ENCODE measurements around the gene TENM3. TPM values are rescaled to one million over a fixed set of nuclear protein-coding genes. Genes with fewer than 3 reads are reported as not detected.

The TENM3 gene
- total and polyA plus RNA-seq, 2 of the 8 experiments (the other 6 are each of a cell fraction or from before 2014, with no cell fraction given) = 36.9 to 69.3 TPM

DNA sequence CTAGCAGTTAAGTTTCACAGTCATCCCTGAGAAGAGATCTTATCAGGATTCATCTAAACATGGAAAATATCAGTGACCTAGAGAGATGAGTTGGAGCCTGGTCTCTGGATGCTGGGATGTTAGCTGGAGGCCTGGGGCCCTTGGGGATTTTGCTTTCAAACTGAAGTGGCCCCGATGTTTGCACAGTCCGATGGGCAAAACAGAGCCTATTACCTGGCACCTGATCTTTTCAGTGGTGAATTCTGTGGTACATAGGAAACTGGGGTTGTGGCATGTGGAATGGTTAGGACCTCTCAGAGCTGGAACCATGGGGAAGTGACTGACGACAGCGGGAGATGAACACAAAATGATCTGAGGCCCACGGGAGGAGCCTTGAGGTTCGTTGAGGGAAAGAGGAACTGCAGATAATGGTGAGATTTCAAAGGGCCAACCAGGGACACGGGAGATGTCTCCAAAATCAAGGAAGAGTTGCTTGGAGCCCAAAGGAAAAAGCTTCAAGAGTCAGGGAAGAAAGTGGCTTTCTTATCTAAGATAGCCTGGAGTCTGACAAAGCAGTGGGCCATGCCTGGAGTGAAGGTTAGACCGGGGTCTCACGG lies 17.8 kb upstream of the TENM3 start:
- H3K79me2 ChIP-seq (ENCODE audit: control insufficient read depth in 1 of 2, insufficient read depth in 2 of 2, low read length in 2 of 2) = no peaks in the 10 kb centered on the region
- H3K9ac ChIP-seq (replicated peaks in 1 of 4; ENCODE audit: extremely low read depth in 1 of 4, low read depth in 3 of 4, low read length in 3 of 4) = no peak overlapping the region
- H3K56ac ChIP-seq (replicated peaks; ENCODE audit: insufficient read length, low read depth, low read length) = no peak overlapping the region
- no peaks in the 10 kb centered on the region for H3K23me2 ChIP-seq (ENCODE audit: low read depth, low read length)
- no peaks in the 10 kb centered on the region for H3K79me1 ChIP-seq (ENCODE audit: low read depth, low read length)
- H2BK15ac ChIP-seq (ENCODE audit: low read length) = no peak overlapping the region
- H3K23ac ChIP-seq (ENCODE audit: insufficient read length) = no peak overlapping the region
- no peak overlapping the region for H2BK120ac ChIP-seq (replicated peaks; ENCODE audit: low read depth, low read length)
- H3K18ac ChIP-seq (ENCODE audit: extremely low read depth, low read length) = no peak overlapping the region
- 90% methylated on average over 9 of the region's 9 CpGs; no CpG with 5 or more reads in 1 of the 2 experiments for WGBS, 2 experiments (ENCODE audit: extremely low coverage in 1 of 2, insufficient coverage in 1 of 2, insufficient read length in 1 of 2, insufficient replicate concordance in 2 of 2, low coverage in 1 of 2, low lambda C conversion rate in 2 of 2, missing lambda C conversion rate in 1 of 2)
- no peak overlapping the region for H2BK5ac ChIP-seq (ENCODE audit: low read depth, low read length)
- no peak for TF ChIP-seq SIN3A (conservative IDR thresholded peaks at IDR 0.05 in 1 of 2, IDR thresholded peaks at IDR 0.05 in 1 of 2; ENCODE audit: low read depth in 1 of 2, low read length in 2 of 2)
- no peak for TF ChIP-seq JUN (IDR thresholded peaks at IDR 0.05; ENCODE audit: low read depth, low read length)
- no peak for TF ChIP-seq ASH2L (IDR thresholded peaks at IDR 0.05; ENCODE audit: low read length)
- TF ChIP-seq NRF1 (IDR thresholded peaks at IDR 0.05; ENCODE audit: low read depth, low read length) = no peak
- no peak for TF ChIP-seq EGR1 (IDR thresholded peaks at IDR 0.05; ENCODE audit: borderline replicate concordance, low read depth, low read length)
- H3K4ac ChIP-seq (replicated peaks; ENCODE audit: insufficient read length, low read depth, low read length) = no peak overlapping the region
- ChIA-PET POLR2A (ENCODE audit: partially characterized antibody) (interaction anchor here (1.6 kb wide), 1 partner anchor 18 kb away, joined by 4 read pairs; no protein-coding TSS in a partner anchor), CTCF (ENCODE audit: partially characterized antibody) (interaction anchor here (0.8 to 1.5 kb wide), 2 partner anchors 11 to 15 kb away, joined by 3 to 5 read pairs; no protein-coding TSS in a partner anchor)
- no peaks in the 10 kb centered on the region for H3K27me3 ChIP-seq (replicated peaks in 1 of 4; ENCODE audit: control insufficient read depth in 3 of 4, extremely low read depth in 1 of 4, insufficient read depth in 3 of 4, low read length in 3 of 4)
- H3K36me3 ChIP-seq (ENCODE audit: control insufficient read depth in 2 of 4, insufficient read depth in 4 of 4, low read length in 3 of 4) = no peaks in the 10 kb centered on the region; a peak in 1 of 8 replicates
- H2BK20ac ChIP-seq (ENCODE audit: low read length) = no peak overlapping the region
- H2BK12ac ChIP-seq (ENCODE audit: low read depth, low read length) = no peak overlapping the region
- no peak overlapping the region for H3K27ac ChIP-seq (ENCODE audit: low read depth, low read length)
- no peak for DNase-seq (ENCODE audit: low read depth in 1 of 2, low spot score in 2 of 2)
- no peak overlapping the region for H3K4me3 ChIP-seq (ENCODE audit: extremely low read depth in 1 of 4, insufficient read depth in 2 of 4, low read depth in 3 of 4, low read length in 4 of 4)
- H3K4me2 ChIP-seq (ENCODE audit: insufficient read depth in 1 of 2, low read depth in 2 of 2, low read length in 2 of 2) = no peak overlapping the region
- no peaks in the 10 kb centered on the region for H4K20me1 ChIP-seq (replicated peaks in 1 of 2; ENCODE audit: control insufficient read depth in 1 of 2, insufficient read depth in 2 of 2, low read length in 2 of 2)
- no peaks in the 10 kb centered on the region for H3K9me3 ChIP-seq (ENCODE audit: insufficient read depth in 2 of 2, low read depth in 1 of 2, low read length in 1 of 2)
- H4K91ac ChIP-seq (replicated peaks; ENCODE audit: insufficient read length, low read length) = no peak overlapping the region
- H3K4me1 ChIP-seq (replicated peaks in 1 of 4; ENCODE audit: control insufficient read depth in 3 of 4, insufficient read depth in 4 of 4, low read length in 3 of 4) = peaks cover 0 to 6% (median 0%) of the 10 kb centered on the region in 4 experiments; a peak in 3 of 7 replicates
- no peak for FAIRE-seq
- no peak overlapping the region for H4K8ac ChIP-seq (ENCODE audit: extremely low read depth, insufficient read depth, low read length)
- no peak overlapping the region for H3K14ac ChIP-seq (ENCODE audit: insufficient read length)
- no peak overlapping the region for H2AFZ ChIP-seq (ENCODE audit: low read length)
- no peak overlapping the region for H4K5ac ChIP-seq (ENCODE audit: insufficient read length, low read depth, low read length)
- no peak overlapping the region for H2AK5ac ChIP-seq (ENCODE audit: low read depth, low read length)
